Measurements from ENCODE around the gene EHBP1. TPM values are rescaled to one million over a fixed set of nuclear protein-coding genes. Genes with fewer than 3 reads are reported as not detected.
"Not testable (repeated sequence)": the region's sequence is repeated elsewhere in the genome, so short reads cannot be mapped to it uniquely, and the experiment has no call there.

Gene EHBP1
- total and polyA plus RNA-seq, 11 donors, result 5.2 to 34.2 (median 18.1) TPM

DNA sequence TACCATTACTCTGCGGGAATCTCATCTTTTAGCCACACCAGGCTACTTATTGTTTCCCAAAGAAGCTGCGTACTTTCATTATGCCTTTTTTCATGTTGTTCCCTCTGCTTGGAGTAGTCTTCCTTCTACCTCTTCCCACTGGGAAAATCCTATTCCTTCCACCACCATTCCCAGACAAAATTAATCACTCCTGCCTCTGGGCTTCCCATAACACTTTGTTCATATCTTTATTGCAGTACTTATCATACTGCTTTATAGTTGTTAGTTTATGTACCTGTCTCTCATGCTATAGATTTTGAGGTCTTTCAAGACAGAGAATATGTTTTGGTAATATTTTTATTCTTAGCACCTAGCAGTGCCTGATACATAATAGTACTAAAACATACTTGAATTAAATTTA lies 361.3 kb downstream of the EHBP1 start:
- no peak overlapping the region for H3K27ac ChIP-seq
- H3K9me3 ChIP-seq, result no peaks in the 10 kb centered on the region
- no peak for ATAC-seq
- H3K4me3 ChIP-seq, result no peak overlapping the region
- H3K36me3 ChIP-seq, result no peaks in the 10 kb centered on the region
- TF ChIP-seq POLR2A (IDR thresholded peaks at IDR 0.05), result no peak
- TF ChIP-seq, protein P1, sequence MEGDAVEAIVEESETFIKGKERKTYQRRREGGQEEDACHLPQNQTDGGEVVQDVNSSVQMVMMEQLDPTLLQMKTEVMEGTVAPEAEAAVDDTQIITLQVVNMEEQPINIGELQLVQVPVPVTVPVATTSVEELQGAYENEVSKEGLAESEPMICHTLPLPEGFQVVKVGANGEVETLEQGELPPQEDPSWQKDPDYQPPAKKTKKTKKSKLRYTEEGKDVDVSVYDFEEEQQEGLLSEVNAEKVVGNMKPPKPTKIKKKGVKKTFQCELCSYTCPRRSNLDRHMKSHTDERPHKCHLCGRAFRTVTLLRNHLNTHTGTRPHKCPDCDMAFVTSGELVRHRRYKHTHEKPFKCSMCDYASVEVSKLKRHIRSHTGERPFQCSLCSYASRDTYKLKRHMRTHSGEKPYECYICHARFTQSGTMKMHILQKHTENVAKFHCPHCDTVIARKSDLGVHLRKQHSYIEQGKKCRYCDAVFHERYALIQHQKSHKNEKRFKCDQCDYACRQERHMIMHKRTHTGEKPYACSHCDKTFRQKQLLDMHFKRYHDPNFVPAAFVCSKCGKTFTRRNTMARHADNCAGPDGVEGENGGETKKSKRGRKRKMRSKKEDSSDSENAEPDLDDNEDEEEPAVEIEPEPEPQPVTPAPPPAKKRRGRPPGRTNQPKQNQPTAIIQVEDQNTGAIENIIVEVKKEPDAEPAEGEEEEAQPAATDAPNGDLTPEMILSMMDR (IDR thresholded peaks at IDR 0.05), result no peak
- WGBS, 4 donors, result 86 to 88% (median 88%) methylated on average over 2 of the region's 2 CpGs
- intact Hi-C loops (cut with DNase I), result no loop called here
- H3K27me3 ChIP-seq, result peaks cover 14 to 97% (median 55%) of the 10 kb centered on the region in 9 donors
- H3K4me1 ChIP-seq, result no peaks in the 10 kb centered on the region
- no peak for DNase-seq

DNA sequence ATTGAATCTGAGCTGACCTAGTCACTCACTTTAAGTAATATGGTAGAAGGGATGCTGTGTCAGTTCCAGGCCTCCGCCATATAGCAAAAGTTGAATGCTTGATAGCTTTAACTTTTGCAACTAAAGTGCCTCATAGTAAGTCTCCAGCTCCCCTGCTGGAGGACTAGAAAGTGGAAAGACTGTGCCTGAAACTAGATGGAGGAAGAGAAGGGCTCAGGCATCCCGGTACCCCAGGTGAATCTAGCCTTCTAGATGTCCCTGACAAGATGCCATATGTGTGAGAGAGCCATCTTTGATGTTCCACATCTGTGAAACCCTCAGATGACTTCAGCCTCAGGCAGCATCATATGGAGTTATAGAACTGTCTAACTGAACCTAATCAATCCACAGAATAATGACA lies 366.2 kb downstream of the EHBP1 start:
- 68 to 88% (median 84%) methylated on average over 2 of the region's 2 CpGs for WGBS, 4 donors
- no peak for ATAC-seq
- Histone ChIP-seq H3K4me1 (no peaks in the 10 kb centered on the region), H3K4me3 (no peak overlapping the region), H3K27me3 (peaks cover 0 to 61% (median 11%) of the 10 kb centered on the region in 9 donors), H3K36me3 (no peaks in the 10 kb centered on the region), H3K9me3 (no peaks in the 10 kb centered on the region), H3K27ac (no peak overlapping the region)
- intact Hi-C loops (cut with DNase I), result loop anchor here in 1 of 10 donors (5.0 kb wide), 1 partner anchor 1211 kb away; no protein-coding TSS in a partner anchor
- TF ChIP-seq, protein P1 (IDR thresholded peaks at IDR 0.05), result no peak
- TF ChIP-seq POLR2A (IDR thresholded peaks at IDR 0.05), result no peak
- no peak for DNase-seq

DNA sequence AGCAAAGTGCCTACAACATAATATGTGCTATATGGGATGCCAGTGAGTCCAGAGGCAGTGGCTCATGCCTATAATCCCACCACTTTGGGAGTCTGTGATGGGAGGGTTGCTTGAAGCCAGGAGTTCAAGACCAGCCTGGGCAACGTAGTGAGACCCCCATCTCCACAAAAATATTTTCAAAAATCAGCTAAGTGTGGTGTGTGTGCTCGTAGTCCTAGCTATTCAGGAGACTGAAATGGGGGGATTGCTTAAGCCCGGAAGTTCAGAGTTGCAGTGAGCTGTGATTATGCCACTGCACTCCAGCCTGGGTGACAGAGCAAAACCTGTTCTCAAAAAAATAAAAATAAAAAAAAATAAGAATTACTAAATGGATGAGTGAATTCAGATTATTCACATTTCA lies 368.5 kb downstream of the EHBP1 start:
- Histone ChIP-seq H3K27me3 (peaks cover 0 to 58% (median 8%) of the 10 kb centered on the region in 9 donors), H3K9me3 (no peaks in the 10 kb centered on the region), H3K36me3 (no peaks in the 10 kb centered on the region), H3K4me3 (no peak overlapping the region), H3K4me1 (no peaks in the 10 kb centered on the region), H3K27ac (no peak overlapping the region)
- TF ChIP-seq, protein P1 (IDR thresholded peaks at IDR 0.05), result no peak
- no peak for TF ChIP-seq POLR2A (IDR thresholded peaks at IDR 0.05)
- DNase-seq, result no peak
- WGBS, 4 donors, result 79 to 85% (median 80%) methylated on average over 3 of the region's 3 CpGs
- no peak for ATAC-seq
- intact Hi-C loops (cut with DNase I), result loop anchor here in 1 of 10 donors (5.0 kb wide), 1 partner anchor 1208 kb away; no protein-coding TSS in a partner anchor

DNA sequence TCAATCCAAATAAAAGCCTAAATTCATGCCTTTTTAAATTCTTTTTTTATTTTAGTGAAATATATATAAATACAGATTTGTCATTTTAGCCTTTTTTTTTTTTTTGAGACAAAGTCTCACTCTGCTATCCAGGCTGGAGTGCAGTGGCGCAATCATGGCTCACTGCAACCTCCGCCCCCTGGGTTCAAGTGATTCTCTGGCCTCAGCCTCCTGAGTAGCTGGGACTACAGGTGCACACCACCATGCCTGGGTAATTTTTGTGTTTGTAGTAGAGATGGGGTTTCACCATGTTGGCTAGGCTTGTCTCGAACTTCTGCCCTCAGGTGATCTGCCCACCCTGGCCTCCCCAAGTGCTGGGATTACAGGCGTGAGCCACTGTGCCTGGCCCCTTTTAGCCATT lies 368.9 kb downstream of the EHBP1 start:
- ATAC-seq, H3K9me3 ChIP-seq, H3K36me3 ChIP-seq, H3K4me1 ChIP-seq, DNase-seq, H3K4me3 ChIP-seq, H3K27ac ChIP-seq: not testable (repeated sequence)
- intact Hi-C loops (cut with DNase I), result loop anchor here in 1 of 10 donors (5.0 kb wide), 1 partner anchor 1208 kb away; no protein-coding TSS in a partner anchor
- 90 to 97% (median 91%) methylated on average over 4 of the region's 4 CpGs for WGBS, 4 donors
- H3K27me3 ChIP-seq, result peaks cover 0 to 56% (median 4%) of the 10 kb centered on the region in 9 donors
